Effector memory CD4-positive, alpha-beta T cell (primary cell): ENCODE results near the gene DRC3.

Experiments used
- DNase-seq, 3 donors: peaks; one replicate each; pipeline ENCODE4 v3.0.0-alpha.2; 2020
- H3K27ac ChIP-seq: 2 replicates; pipeline ENCODE4 v1.7.0; 2013; ENCODE audit warnings: mild to moderate bottlenecking, low read length, moderate library complexity; ENCODE audit not compliant: insufficient read depth, poor library complexity, severe bottlenecking
- H3K27me3 ChIP-seq: replicated peaks from 2 replicates; pipeline ENCODE4 v1.7.0; 2013; ENCODE audit warnings: mild to moderate bottlenecking, low read length; ENCODE audit not compliant: insufficient read depth, control insufficient read depth, poor library complexity, severe bottlenecking
- H3K36me3 ChIP-seq: 2 replicates; pipeline ENCODE4 v1.7.0; 2013; ENCODE audit warnings: mild to moderate bottlenecking, low read length, moderate library complexity; ENCODE audit not compliant: control insufficient read depth, insufficient read depth
- H3K4me1 ChIP-seq: 2 replicates; pipeline ENCODE4 v1.7.0; 2013; ENCODE audit warnings: low read length, mild to moderate bottlenecking; ENCODE audit not compliant: control insufficient read depth, insufficient read depth, poor library complexity, severe bottlenecking
- H3K4me3 ChIP-seq: 2 replicates; pipeline ENCODE4 v1.7.0; 2013; ENCODE audit warnings: low read length, low read depth, mild to moderate bottlenecking; ENCODE audit not compliant: insufficient read depth, poor library complexity, severe bottlenecking
- H3K9me3 ChIP-seq: 2 replicates; pipeline ENCODE4 v1.7.0; 2013; ENCODE audit warnings: mild to moderate bottlenecking, low read length, moderate library complexity; ENCODE audit not compliant: control insufficient read depth

The DRC3 gene

GRCh38 chr17:18016426-18016825 lies 43.8 kb downstream of the DRC3 start:
- H3K27ac ChIP-seq = no peak overlapping the region
- no peak for DNase-seq
- H3K9me3 ChIP-seq = no peaks in the 10 kb centered on the region
- H3K36me3 ChIP-seq = peaks cover 19% of the 10 kb centered on the region
- no peaks in the 10 kb centered on the region for H3K4me1 ChIP-seq
- H3K27me3 ChIP-seq = no peaks in the 10 kb centered on the region
- no peak overlapping the region for H3K4me3 ChIP-seq

- Histone ChIP-seq H3K9me3 (no peaks in the 10 kb centered on the region), H3K27ac (no peak overlapping the region), H3K4me3 (no peak overlapping the region), H3K27me3 (no peaks in the 10 kb centered on the region), H3K36me3 (peaks cover 19% of the 10 kb centered on the region), H3K4me1 (no peaks in the 10 kb centered on the region)
- no peak for DNase-seq
Measured at GRCh38 chr17:18017958-18018357, 45.3 kb downstream of the DRC3 start.

GRCh38 chr17:18018411-18018921 lies 45.8 kb downstream of the DRC3 start:
- Histone ChIP-seq H3K4me1 (no peaks in the 10 kb centered on the region), H3K27me3 (no peaks in the 10 kb centered on the region), H3K27ac (no peak overlapping the region), H3K9me3 (no peaks in the 10 kb centered on the region), H3K36me3 (peaks cover 19% of the 10 kb centered on the region), H3K4me3 (no peak overlapping the region)
- no peak for DNase-seq

GRCh38 chr17:18019838-18020154 lies 47.1 kb downstream of the DRC3 start:
- Histone ChIP-seq H3K36me3 (peaks cover 22% of the 10 kb centered on the region), H3K27ac (no peak overlapping the region), H3K4me3 (no peak overlapping the region), H3K4me1 (no peaks in the 10 kb centered on the region), H3K9me3 (no peaks in the 10 kb centered on the region), H3K27me3 (no peaks in the 10 kb centered on the region)
- DNase-seq = no peak

- no peak for DNase-seq
- no peaks in the 10 kb centered on the region for H3K9me3 ChIP-seq
- no peaks in the 10 kb centered on the region for H3K27me3 ChIP-seq
- peaks cover 16% of the 10 kb centered on the region for H3K36me3 ChIP-seq
- H3K27ac ChIP-seq = no peak overlapping the region
- no peaks in the 10 kb centered on the region for H3K4me1 ChIP-seq
- no peak overlapping the region for H3K4me3 ChIP-seq
Measured at GRCh38 chr17:18020971-18021370, 48.3 kb downstream of the DRC3 start.

GRCh38 chr17:18021372-18021771 lies 48.7 kb downstream of the DRC3 start:
- Histone ChIP-seq H3K27ac (no peak overlapping the region), H3K4me1 (no peaks in the 10 kb centered on the region), H3K4me3 (no peak overlapping the region), H3K9me3 (no peaks in the 10 kb centered on the region), H3K27me3 (no peaks in the 10 kb centered on the region), H3K36me3 (peaks cover 19% of the 10 kb centered on the region)
- no peak for DNase-seq

GRCh38 chr17:18025241-18025944 lies 52.7 kb downstream of the DRC3 start:
- H3K27me3 ChIP-seq = no peaks in the 10 kb centered on the region
- no peaks in the 10 kb centered on the region for H3K9me3 ChIP-seq
- DNase-seq = no peak
- H3K27ac ChIP-seq = no peak overlapping the region
- H3K36me3 ChIP-seq = peaks cover 29% of the 10 kb centered on the region
- no peak overlapping the region for H3K4me3 ChIP-seq
- no peaks in the 10 kb centered on the region for H3K4me1 ChIP-seq

- Histone ChIP-seq H3K4me1 (no peaks in the 10 kb centered on the region), H3K27ac (no peak overlapping the region), H3K36me3 (peaks cover 25% of the 10 kb centered on the region), H3K4me3 (no peak overlapping the region), H3K27me3 (no peaks in the 10 kb centered on the region), H3K9me3 (no peaks in the 10 kb centered on the region)
- no peak for DNase-seq
Measured at GRCh38 chr17:18025945-18026776, 53.5 kb downstream of the DRC3 start.

- no peaks in the 10 kb centered on the region for H3K27me3 ChIP-seq
- no peak overlapping the region for H3K4me3 ChIP-seq
- no peak for DNase-seq
- H3K36me3 ChIP-seq = peaks cover 25% of the 10 kb centered on the region
- H3K27ac ChIP-seq = no peak overlapping the region
- no peaks in the 10 kb centered on the region for H3K9me3 ChIP-seq
- no peaks in the 10 kb centered on the region for H3K4me1 ChIP-seq
Measured at GRCh38 chr17:18027280-18027679, 54.6 kb downstream of the DRC3 start.
